Liver (tissue), 3 donors: Measurements from ENCODE around the gene NUP153.

Experiments used
- GABPA ChIP-seq, 2 donors: IDR thresholded peaks in 1 of 2; conservative IDR thresholded peaks in 1 of 2; 2 replicates each; pipeline ENCODE4 v1.6.1; 2016; ENCODE audit warnings: antibody characterized with exemption in 2 of 2, mild to moderate bottlenecking in 1 of 2, moderate library complexity in 1 of 2
- SP1 ChIP-seq: IDR thresholded peaks from 2 replicates; pipeline ENCODE4 v1.6.1; 2018; ENCODE audit warnings: antibody characterized with exemption, mild to moderate bottlenecking
- TAF1 ChIP-seq: conservative IDR thresholded peaks from 2 replicates; pipeline ENCODE4 v1.6.1; 2016; ENCODE audit warnings: antibody characterized with exemption, mild to moderate bottlenecking
- TF ChIP-seq, protein P1 (sequence below): fragments of 150-350 bp; IDR thresholded peaks from 2 replicates; pipeline ENCODE4 v1.5.1; 2017; ENCODE audit warnings: improper control_type of control experiment, low read depth, low read length; ENCODE audit not compliant: missing input control
- TF ChIP-seq, protein P2 (sequence below): IDR thresholded peaks from 2 replicates; pipeline ENCODE4 v1.6.1; 2016; ENCODE audit warnings: antibody characterized with exemption
- donor health status: healthy.
- donor health status: healthy.

GRCh38 chr6:17632934-17633333, 73.8 kb downstream of the NUP153 start:
- TF ChIP-seq, protein P1, sequence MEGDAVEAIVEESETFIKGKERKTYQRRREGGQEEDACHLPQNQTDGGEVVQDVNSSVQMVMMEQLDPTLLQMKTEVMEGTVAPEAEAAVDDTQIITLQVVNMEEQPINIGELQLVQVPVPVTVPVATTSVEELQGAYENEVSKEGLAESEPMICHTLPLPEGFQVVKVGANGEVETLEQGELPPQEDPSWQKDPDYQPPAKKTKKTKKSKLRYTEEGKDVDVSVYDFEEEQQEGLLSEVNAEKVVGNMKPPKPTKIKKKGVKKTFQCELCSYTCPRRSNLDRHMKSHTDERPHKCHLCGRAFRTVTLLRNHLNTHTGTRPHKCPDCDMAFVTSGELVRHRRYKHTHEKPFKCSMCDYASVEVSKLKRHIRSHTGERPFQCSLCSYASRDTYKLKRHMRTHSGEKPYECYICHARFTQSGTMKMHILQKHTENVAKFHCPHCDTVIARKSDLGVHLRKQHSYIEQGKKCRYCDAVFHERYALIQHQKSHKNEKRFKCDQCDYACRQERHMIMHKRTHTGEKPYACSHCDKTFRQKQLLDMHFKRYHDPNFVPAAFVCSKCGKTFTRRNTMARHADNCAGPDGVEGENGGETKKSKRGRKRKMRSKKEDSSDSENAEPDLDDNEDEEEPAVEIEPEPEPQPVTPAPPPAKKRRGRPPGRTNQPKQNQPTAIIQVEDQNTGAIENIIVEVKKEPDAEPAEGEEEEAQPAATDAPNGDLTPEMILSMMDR = no peak
- TF ChIP-seq GABPA (IDR thresholded peaks at IDR 0.05 in 1 of 2, conservative IDR thresholded peaks at IDR 0.05 in 1 of 2) (no peak), TAF1 (no peak), SP1 (no peak)
- TF ChIP-seq, protein P2, sequence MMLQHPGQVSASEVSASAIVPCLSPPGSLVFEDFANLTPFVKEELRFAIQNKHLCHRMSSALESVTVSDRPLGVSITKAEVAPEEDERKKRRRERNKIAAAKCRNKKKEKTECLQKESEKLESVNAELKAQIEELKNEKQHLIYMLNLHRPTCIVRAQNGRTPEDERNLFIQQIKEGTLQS = no peak
